Epidermal melanocyte (primary cell): Measurements from ENCODE around the gene SDCCAG8.
A peak's percentile ranks its signal among the peaks of the same experiment; 100 is the strongest.

Source experiments
- DNase-seq: peaks from one replicate; pipeline ENCODE4 v3.0.0; 2011; ENCODE audit warnings: low spot score; ENCODE audit not compliant: insufficient read length

SDCCAG8 gene

DNA sequence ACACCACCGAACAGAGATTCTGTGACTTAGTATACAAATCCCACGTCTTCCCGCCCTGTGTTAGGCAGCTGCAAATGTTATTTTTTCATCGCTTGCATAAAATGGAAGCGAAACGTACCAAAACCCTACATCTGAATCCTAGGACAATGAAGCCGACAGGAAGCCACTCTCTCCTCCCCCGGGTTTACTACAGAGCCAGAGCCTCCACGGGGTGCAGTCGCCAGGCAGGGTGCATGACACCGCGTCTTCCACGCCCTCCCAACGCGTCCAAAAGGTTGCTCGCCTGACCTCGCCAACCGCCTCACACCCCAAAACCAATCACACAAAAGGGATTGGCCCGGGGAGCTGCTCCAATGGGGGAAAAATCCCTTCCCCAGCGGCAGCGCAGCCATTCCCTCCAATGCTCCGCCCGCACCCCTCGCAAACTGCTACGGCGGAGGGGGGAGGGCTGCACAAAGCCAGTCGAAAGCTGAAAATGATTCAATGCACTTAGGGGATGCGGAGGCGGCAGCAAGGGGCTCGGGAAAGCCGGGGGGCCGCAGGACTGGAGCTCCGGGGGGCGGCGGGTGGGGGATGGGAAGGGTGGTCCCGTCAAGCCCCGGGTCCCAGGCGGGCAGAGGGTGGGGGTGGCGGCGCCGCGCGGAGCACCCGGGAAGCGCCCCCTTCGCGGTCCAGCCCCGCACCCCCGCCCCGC lies 1.5 kb upstream of the SDCCAG8 start:
- peak; percentile 32 for DNase-seq

DNA sequence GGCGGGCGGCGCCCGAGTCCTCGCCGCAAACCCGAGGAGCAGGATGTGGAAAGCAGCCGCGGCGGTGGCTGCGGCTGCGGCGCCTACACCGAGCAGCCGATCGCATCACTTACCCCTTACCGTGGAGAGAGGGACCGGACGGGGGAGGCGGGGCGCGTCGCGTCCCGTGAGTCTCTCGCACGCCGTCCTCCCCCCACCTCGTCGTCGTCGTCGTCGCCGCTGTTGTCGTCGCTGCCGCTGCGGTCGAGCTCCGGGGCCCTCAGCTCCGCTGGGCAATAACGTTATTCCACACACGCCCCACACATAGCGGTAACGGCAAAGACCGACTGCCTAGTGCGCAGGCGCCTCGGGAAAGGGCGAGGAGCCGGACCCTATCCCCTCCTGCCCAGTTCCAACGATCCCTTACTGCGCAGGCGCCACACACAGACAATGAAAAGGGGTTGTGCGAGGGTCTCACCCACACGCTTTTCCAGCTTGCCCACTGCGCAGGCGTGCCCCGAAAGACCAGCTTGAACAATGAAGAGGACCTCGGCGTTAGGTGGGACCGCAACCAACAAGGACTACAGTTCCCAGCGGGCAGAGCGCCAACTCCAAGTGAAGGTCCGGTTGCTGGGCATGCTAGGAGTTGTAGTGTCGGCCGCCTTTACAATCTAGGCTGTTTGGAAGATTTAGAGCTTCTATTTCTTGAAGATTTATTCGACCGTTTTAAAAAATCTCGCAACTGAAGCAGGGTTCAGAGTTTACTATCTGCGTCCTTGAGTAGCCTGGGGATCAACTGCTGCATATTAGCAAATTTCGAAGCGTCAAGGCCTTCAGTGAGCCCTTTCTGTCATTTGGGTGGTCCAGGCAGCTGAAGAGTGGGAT lies 682 bp upstream of the SDCCAG8 start, which contains the start of gene CEP170:
Gene CEP170 (minus strand): TSS at position 355 of the 864 bp plus-strand sequence. CDS start 30,001 bp downstream, outside the sequence.
- DNase-seq, result peak; percentile 64

DNA sequence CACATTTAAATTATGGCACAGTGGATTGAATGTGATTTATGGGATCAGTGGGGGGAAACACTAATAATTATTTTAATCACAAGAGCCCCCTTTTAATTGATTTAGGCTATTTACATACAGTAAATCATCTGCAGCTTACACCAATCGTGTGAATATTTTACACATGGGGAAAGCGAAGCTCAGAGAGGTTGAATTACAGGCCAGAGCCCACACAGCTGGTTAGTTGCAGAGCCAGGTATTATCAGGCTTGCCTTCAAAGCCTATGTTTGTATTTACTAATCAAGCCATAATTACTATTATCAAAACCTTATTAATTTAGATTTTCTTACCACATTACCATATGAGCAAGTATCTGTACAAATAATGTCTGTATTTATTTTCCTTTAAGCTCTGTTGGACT lies 749 bp downstream of the SDCCAG8 start:
- DNase-seq, result no peak

DNA sequence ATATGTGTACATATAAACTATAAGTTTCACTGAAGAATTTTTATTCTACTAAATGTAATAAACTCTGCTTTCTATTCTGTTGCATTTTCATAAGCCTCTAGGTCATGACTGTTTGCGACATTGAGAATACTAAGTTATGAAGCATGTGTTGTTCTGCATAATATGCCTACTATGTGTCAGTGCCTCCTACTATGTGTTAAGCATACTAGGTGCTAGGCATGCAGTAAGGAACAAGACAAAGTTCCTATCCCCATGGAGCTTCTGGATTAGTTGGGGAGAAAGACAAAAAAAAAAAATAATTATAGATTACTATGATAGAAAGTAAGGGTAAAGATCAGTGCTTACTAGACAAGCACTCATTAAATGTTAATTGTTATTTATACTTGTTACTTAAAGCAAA lies 1.3 kb downstream of the SDCCAG8 start:
- no peak for DNase-seq

DNA sequence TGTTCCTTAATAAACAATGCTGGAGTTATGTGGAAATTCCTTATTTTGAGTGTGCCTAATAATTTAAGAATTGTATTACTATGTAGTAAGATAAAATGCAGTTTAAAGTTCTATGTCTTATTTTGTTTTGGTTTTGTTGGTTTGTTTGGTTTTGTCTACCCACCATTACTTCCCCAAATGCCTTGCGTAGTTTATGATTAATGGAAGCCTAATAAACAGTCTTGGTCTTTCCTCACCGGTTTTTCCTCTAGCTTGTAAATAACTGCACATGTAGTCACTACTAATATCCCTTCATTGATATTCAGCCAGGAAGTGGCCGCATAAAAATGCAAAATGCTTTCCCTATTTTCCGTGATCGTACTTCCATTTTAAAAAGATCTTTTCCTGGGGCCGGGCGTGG lies 2.9 kb downstream of the SDCCAG8 start:
- DNase-seq, result no peak

DNA sequence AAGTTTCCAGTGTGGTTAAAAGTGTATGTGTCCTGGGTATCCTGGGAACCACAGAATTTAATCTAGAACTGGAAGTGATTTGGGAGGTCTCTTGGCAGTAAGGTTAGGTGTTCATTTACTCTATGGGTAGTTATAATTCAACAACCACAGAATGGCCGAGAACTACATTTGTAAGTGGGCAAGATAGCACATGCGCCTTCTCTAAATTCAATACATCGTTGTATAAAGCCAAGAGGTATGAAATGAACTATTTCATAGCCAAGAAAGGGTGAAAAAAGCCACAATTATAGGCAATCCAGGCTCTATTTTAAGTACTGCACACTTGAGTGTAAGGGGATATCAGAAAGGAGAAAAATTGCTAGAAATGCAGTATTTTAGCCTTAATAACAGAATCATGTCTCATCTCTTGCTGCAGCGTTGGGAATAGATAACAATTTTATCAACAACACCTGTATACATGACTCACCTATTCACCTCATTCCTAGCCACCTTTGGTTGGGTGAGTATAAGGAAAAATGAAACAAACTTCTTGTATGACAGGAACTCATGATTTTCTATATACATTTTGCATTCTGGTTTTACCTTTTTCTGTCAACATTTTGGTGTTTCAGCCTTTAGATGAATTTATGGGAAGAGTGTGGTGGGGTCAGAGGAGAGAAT lies 4.5 kb downstream of the SDCCAG8 start:
- DNase-seq, result no peak

DNA sequence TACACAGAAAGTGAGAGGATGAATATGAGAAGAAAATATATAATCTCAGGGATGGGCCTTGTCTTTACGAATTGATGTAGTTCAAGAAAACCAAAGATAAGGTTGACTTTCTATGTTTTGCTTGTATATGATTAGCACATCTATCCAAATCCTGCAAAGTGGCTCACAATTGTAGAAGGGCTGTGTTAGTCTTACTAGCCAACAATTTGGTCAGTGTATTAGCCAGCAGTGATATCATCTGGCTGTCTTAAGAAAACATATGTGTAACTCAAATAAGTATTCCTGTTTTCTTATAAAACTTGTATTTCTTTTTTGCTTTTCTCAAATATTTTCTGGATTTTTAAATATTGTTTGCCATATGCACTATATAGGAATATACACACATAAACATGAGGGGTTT lies 5.5 kb downstream of the SDCCAG8 start:
- DNase-seq, result no peak

DNA sequence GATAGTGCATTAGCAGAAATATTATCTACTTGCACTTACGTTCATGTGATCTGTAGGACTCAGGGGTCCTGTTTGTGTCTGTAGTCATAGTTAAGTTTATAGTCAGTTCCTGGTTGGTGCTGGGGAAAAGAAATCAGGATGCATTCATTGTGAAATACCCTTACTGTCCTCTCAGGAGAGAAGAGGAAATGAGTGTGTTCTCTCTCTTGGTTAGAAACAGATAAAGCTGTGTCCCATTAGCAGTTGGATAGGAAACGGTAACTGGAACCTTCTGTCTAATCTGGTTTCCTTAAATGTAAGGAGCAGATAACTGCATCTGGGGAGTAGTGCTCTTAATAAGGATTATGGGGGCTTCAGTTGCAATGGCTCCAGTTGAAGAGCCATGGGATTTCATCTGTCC lies 8.9 kb downstream of the SDCCAG8 start:
- no peak for DNase-seq

DNA sequence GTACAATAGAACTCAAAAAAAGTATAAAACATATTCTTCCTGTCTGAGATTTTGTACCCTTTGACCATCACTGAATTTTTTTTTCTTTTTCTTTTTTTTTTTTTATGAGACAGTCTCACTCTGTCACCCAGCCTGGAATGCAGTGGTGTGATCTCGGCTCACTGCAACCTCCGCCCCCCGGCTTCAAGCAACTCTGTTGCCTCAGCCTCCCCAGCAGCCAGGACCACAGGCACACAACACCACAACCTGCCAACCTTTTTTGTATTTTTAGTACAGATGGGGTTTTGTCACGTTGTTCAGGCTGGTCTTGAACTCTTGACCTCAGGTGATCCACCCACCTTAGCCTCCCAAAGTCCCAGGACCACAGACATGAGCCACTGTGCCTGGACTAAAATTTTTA lies 10.4 kb downstream of the SDCCAG8 start:
- DNase-seq, result no peak

DNA sequence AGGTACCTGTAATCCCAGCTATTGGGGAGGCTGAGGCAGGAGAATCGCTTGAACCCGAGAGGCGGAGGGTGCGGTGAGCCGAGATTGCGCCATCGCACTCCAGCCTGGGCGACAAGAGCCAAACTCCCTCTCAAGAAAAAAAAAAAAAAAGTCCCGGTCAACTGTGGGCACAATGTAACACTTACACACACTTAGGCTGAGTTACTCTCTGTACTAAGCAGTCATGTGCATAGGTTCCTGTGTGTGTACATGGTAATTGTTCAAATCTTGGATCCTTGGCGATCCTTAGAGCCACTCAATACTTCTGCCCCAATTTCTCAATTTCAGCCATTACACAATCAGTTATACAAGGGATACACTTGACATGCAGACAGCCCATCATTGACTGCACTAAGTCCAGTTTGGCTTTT lies 11.6 kb downstream of the SDCCAG8 start:
- DNase-seq, result no peak

DNA sequence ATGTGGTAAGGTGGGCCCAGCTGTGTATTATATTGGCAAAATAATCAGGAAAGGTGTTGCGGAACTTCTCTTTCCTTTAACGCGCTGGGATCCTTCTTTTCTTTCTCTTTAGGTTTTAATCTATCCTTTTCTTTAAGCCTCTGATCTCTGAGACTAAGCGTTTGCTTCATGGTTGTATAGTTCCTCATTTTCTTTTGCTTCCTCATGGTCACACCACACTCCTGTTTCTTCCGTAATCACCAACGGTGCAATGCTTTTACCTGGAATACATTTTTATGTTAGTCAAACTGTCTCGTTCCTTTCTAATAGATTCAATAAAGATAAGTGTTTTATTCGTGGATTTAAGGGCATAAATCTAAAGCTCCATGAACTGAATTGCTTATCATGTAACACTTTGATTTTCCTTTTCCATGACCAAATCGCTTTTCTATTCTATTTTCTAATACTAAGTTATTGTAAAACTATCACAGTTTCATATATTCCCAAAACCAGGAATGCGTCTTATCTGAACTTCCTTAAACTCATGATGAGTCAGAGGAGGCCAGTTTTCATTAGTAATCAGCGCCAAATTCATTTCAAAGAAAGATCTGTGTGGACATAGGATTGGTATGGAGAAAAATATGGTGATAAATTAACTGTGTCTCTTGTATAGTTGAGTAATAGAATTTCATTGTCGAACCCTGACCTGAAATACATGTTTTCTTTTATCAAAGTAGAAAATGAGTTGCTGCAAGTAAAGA lies 12.2 kb downstream of the SDCCAG8 start:
- DNase-seq, result peak; percentile 20

DNA sequence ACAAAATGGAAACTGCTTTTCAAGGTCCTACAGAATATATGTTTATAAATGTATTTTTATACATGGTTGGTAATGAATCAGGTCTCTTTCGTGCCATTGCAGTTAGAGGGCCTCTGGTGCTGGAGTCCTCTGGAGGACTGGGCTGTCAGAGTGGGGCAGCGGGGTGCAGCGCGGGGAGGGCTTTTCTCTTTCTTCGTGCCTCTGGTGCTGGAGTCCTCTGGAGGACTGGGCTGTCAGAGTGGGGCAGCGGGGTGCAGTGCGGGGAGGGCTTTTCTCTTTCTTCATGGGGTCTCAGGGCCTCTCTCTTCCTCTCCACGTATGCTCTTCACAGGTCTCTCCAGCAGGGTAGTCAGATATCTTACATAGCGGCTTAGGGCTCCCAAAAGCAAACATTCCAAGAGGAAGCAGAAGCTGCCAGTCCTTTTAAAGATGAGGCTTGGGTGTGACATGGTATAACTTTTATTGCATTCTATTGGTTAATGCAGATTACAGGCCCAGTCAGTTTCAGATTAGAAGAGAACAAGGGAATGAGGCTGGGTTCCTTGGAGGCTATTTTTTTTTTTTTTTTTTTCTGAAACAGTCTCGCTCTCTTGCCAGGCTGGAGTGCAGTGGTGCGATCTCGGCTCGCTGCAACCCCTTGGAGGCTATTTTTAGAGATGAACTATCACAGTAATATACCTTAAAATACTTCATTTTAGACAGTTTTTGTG lies 13.1 kb downstream of the SDCCAG8 start:
- DNase-seq, result no peak

DNA sequence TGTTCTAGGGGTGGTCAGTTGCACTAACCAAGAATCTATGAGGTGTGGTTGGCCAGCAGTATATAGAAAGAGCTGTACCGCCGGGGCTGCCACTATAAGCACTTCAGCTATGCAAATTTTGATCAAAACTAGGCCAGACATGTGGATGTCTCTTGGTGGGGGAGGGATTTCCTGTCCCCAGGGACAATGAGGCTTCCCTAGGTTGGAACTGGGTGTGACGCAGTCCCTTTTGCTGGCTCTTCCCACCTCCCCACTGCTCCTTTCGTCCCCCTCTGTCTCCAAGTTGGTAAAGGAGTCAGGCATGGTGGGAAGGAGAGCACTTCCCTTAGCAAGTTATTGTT lies 13.6 kb downstream of the SDCCAG8 start:
- no peak for DNase-seq

DNA sequence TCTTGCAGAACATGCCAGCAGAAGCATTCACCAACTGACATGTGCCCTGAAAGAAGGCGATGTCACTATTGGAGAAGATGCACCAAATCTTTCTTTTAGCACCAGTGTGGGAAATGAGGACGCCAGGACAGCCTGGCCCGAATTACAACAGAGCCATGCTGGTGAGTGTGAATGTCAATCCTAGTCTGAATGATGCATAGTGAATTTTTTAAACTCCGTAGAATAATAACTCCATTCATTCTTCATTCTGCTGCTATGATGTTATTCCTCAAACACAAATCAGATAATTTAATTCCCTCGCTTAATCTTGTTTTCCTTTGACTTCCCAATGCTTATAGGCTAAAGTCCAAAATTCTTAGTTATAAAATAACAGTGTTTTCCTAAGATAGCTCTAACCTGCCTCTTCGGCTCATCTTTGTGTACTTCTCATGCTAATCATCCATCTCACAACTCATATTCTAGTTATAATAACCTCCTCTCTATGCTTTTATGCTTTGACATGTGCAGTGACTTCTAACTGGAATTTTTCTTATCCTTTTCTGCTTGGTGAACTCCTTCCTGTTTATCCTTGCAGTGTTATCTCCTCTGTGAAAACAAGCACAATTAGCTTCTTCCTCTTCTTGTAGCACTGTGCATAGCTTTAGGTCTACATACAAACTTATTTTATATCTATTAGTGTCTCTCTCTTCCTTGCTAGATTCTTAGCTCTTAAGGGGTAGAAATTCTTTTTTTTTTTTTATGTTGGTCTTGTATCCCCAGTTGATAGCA lies 14.4 kb downstream of the SDCCAG8 start:
- DNase-seq, result no peak

DNA sequence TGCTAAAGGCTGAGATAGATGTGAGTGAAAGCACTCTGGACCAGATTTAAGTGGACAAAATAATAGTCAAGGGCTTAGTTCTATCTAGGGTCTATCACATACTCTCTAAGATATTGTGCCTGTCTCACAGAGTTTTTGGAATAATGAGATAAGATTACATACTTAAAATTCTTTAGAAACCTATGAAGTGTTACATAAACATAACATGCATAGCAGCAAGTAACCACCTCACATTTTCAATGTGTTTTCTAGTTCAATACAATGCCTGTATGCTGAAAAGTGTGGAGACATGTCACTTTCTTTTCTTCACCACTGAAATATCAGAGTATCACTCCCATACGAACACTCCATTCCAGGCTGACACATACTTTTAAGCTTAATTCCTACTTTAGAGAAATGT lies 16.2 kb downstream of the SDCCAG8 start:
- DNase-seq, result no peak

DNA sequence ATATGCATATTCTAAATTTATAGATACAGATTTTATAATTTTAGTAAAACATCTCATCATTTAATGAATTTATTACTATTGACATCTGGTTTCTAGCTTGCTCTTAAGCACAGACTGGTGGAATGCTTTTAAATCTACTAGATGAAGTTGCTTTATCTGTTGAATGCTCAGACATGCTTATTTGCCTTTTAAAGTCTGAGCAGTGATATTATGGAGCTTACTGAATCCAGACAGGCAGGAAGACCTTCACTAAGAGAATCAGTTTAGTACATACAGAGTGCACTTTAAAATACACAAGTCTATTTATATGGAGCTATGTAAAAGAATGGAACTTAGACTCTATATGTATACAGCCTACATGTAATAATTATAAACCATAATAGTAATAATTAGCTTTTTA lies 16.6 kb downstream of the SDCCAG8 start:
- DNase-seq, result no peak

DNA sequence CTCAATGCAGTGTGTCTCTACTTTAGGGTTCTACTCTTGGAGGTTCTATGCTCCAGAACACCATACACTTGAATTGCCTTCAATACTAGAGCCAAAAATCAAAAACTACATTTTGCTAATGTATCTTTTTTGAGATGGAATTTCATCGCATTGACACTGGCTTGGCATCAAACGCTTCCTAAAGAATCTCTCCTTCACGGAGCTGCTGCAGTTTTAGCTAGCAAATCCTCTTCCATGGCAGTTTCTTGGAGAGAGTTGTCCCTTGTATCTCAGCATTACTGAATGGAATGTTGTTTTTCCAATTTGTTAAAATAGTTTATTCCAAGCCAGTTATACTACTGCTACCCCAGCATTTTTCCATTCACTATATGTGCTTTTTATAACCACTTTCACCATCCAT lies 17.7 kb downstream of the SDCCAG8 start:
- no peak for DNase-seq

DNA sequence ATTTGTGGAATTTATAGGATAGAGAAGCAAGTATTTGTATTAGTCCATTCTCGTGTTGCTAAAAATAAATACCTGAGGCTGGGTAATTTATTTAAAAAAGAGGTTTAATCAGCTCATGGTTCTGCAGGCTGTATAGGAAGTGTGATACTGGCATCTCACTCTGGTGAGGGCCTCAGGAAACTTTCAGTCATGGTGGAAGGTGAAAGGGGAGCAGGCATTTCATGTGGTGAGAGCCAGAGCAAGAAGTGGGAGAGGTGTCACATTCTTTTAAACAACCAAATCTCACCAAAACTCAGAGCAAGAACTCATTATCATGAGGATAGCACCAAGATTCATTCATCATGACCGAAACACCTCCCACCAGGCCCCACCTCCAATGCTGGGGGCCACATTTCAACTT lies 18.1 kb downstream of the SDCCAG8 start:
- DNase-seq, result no peak

DNA sequence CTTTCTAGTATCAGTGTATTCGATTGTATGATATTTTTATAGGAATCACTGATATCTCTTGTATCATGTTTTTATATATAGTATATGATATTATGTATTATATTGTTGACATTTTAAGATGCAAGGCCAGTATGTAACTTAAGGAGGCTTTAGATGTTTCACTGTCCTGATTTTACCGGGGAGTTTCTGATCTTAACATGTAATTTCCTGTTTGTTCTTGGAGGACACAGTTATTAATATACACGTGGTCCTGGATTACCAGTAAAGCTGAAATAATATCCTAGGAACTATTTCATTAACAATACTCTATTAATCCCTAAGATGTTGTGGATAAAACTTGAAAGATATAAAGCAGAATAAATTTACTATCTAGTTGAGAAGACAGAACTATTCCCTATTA lies 19.5 kb downstream of the SDCCAG8 start:
- no peak for DNase-seq

DNA sequence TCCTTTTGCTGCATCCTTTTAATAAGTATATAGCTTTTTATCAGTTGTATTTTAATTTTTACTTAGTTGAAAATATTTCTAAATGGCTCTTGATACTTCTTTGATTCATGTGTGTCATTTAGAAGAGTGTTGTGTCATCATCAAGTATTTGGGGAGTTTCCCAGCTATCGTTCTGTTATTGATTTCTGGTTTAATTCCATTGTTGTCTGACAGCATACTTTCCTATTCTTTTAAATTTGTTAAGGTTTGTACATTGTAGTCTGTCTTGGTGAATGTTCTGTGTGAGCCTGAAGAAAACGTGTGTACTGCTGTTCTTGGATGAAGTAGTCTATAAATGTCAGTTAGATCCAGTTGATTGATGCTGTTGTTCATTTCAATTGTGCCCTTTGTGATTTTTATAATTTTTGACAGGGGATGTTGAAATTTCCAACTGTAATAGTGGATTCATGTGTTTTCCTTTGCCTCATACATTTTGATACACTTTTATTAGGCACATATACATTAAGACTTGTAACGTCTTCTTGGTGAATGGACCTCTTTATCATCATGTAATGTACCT lies 24.8 kb downstream of the SDCCAG8 start:
- DNase-seq, result no peak
